A549 (cell line): ENCODE results near the gene MON2. TPM values are rescaled to one million over a fixed set of nuclear protein-coding genes. Genes with fewer than 3 reads are reported as not detected.

Experiments used
- ATAC-seq, 2 experiments: fragments of 200-7000 bp in 1 of 2; fragments of >200 bp in 1 of 2; cut with Nextera tagmentation in 1 of 2; cut with Tn5 transposase in 1 of 2; 3 replicates each; pipeline versions ENCODE4 v1.8.0 to v1.9.1; 2018 to 2020; ENCODE audit warnings: mild to moderate bottlenecking in 1 of 2, moderate library complexity in 1 of 2
- CTCF ChIA-PET: fragments of 300-600 bp; sonication (Branson Sonifier 250); formaldehyde crosslinking; extraction: SDS; loops from one replicate; lab custom pipeline; 2021; ENCODE audit warnings: antibody characterized with exemption, inconsistent platforms; lab: Yijun Ruan, JAX
- POLR2A ChIA-PET: fragments of 350-600 bp; formaldehyde crosslinking; extraction: SDS; loops from one replicate; lab custom pipeline; 2021; ENCODE audit warnings: antibody characterized with exemption, inconsistent platforms; lab: Yijun Ruan, JAX
- DNase-seq, 2 experiments: peaks; one replicate each; pipeline versions ENCODE4 v3.0.0 to v3.0.0-alpha.2; 2011 to 2016; ENCODE audit warnings: low read depth in 1 of 2, low spot score in 1 of 2
- FAIRE-seq: peaks from 2 replicates; lab custom pipeline; 2011; peaks lifted over from hg19 to GRCh38; lab: Jason Lieb, UNC
- H3K27ac ChIP-seq, 2 experiments: fragments of >200 bp; sonication (Bioruptor Twin); formaldehyde crosslinking; 3 replicates each; pipeline ENCODE4 v1.5.1; 2016 to 2017
- H3K4me1 ChIP-seq: fragments of >200 bp; sonication (Bioruptor Twin); formaldehyde crosslinking; 3 replicates; pipeline ENCODE4 v1.6.1; 2016
- H3K4me2 ChIP-seq: fragments of >200 bp; sonication (Bioruptor Twin); formaldehyde crosslinking; 3 replicates; pipeline ENCODE4 v1.6.1; 2016
- H3K4me3 ChIP-seq: fragments of >200 bp; sonication (Bioruptor Twin); formaldehyde crosslinking; 3 replicates; pipeline ENCODE4 v1.5.1; 2016
- H3K9me3 ChIP-seq: fragments of >200 bp; sonication (Bioruptor Twin); formaldehyde crosslinking; 3 replicates; pipeline ENCODE4 v1.6.1; 2016
- BHLHE40 ChIP-seq: IDR thresholded peaks from 2 replicates; pipeline ENCODE4 v1.6.1; 2012; ENCODE audit warnings: low read depth, low read length, inconsistent platforms
- EHMT2 ChIP-seq: fragments of 200-600 bp; sonication (generic); IDR thresholded peaks from 2 replicates; pipeline ENCODE4 v1.6.1; 2016; ENCODE audit warnings: antibody characterized with exemption, low read depth, mild to moderate bottlenecking, moderate library complexity
- FOSL2 ChIP-seq, 2 experiments: fragments of 450-650 bp in 1 of 2; fragments of >200 bp in 1 of 2; sonication (Bioruptor Twin) in 1 of 2; formaldehyde crosslinking; IDR thresholded peaks; 2 replicates each; pipeline versions ENCODE4 v1.5.0 to v1.6.1; 2016 to 2020; ENCODE audit warnings: mild to moderate bottlenecking in 1 of 2, moderate library complexity in 1 of 2
- HEYL ChIP-seq: fragments of 250-450 bp; sonication (Bioruptor Pico); IDR thresholded peaks from 2 replicates; pipeline ENCODE4 v1.8.0; 2021; ENCODE audit warnings: mild to moderate bottlenecking, moderate library complexity
- HOXA7 ChIP-seq: fragments of 250-450 bp; sonication (Bioruptor Pico); IDR thresholded peaks from 2 replicates; pipeline ENCODE4 v1.5.0; 2020; ENCODE audit warnings: mild to moderate bottlenecking, moderate library complexity
- JUN ChIP-seq, 2 experiments: fragments of >200 bp; sonication (Bioruptor Twin); formaldehyde crosslinking; IDR thresholded peaks; 2 replicates in 1 of 2; 3 replicates in 1 of 2; pipeline ENCODE4 v1.6.1; 2016 to 2017
- KDM1A ChIP-seq: fragments of 200-600 bp; sonication (generic); IDR thresholded peaks from 2 replicates; pipeline ENCODE4 v1.6.1; 2016; ENCODE audit warnings: low read depth, mild to moderate bottlenecking
- MAX ChIP-seq: IDR thresholded peaks from 2 replicates; pipeline ENCODE4 v1.6.1; 2012
- MYC ChIP-seq: IDR thresholded peaks from 2 replicates; pipeline ENCODE4 v1.6.1; 2012; ENCODE audit warnings: mild to moderate bottlenecking, inconsistent platforms, low read length, improper control_type of control experiment, borderline replicate concordance
- NPAS2 ChIP-seq: fragments of 250-450 bp; sonication (Bioruptor Pico); IDR thresholded peaks from 2 replicates; pipeline ENCODE4 v1.8.0; 2022; ENCODE audit warnings: mild to moderate bottlenecking, moderate library complexity, borderline replicate concordance
- POLR2A ChIP-seq: IDR thresholded peaks from 2 replicates; pipeline ENCODE4 v1.6.1; 2012; ENCODE audit warnings: mild to moderate bottlenecking, low read length
- POLR2AphosphoS2 ChIP-seq: conservative IDR thresholded peaks from 2 replicates; pipeline ENCODE4 v1.6.1; 2012; ENCODE audit warnings: low read length, improper control_type of control experiment, inconsistent platforms
- REST ChIP-seq: fragments of 200-600 bp; sonication (generic); IDR thresholded peaks from 2 replicates; pipeline ENCODE4 v1.6.1; 2016; ENCODE audit warnings: antibody characterized with exemption, mild to moderate bottlenecking, moderate library complexity
- RNF2 ChIP-seq: fragments of 200-600 bp; sonication (generic); IDR thresholded peaks from 2 replicates; pipeline ENCODE4 v1.6.1; 2016; ENCODE audit warnings: low read depth, mild to moderate bottlenecking, antibody characterized with exemption, moderate library complexity, borderline replicate concordance
- SREBF2 ChIP-seq: fragments of 450-650 bp; IDR thresholded peaks from 2 replicates; pipeline ENCODE4 v1.6.1; 2014; ENCODE audit warnings: mild to moderate bottlenecking, moderate library complexity
- TP53 ChIP-seq: fragments of 250-450 bp; sonication (Bioruptor Pico); IDR thresholded peaks from 2 replicates; pipeline ENCODE4 v1.5.0; 2021; ENCODE audit warnings: mild to moderate bottlenecking, moderate library complexity
- USF2 ChIP-seq: fragments of 450-650 bp; IDR thresholded peaks from 2 replicates; pipeline ENCODE4 v1.6.1; 2014; ENCODE audit warnings: antibody characterized with exemption
- WGBS: methylation state at CpG from one replicate; pipeline ENCODE4 v1.1.6; 2017; ENCODE audit errors: missing lambda C conversion rate; 5-methylcytosine and 5-hydroxymethylcytosine counted together
- polyA plus RNA-seq, 4 experiments: library from polyadenylated mRNA; depleted of rRNA in 3 of 4; stranded (reverse); fragments of >200 nt; fragmentation: RNase III in 1 of 4; extraction: RNeasy Plus Mini Kit Qiagen cat#74134 plus additional on column Dnase treatment in 1 of 4; gene quantifications; 2 replicates in 3 of 4; 3 replicates in 1 of 4; pipeline ENCODE4 v1.2.3, GENCODE V29; 2011 to 2017
- TF ChIP-seq, protein P1 (sequence below): fragments of >200 bp; sonication (Bioruptor Twin); formaldehyde crosslinking; IDR thresholded peaks from 3 replicates; pipeline ENCODE4 v1.5.1; 2016
- TF ChIP-seq, protein P2 (sequence below): fragments of 250-450 bp; sonication (Bioruptor Pico); IDR thresholded peaks from 2 replicates; pipeline ENCODE4 v1.5.0; 2021; ENCODE audit warnings: mild to moderate bottlenecking, moderate library complexity, borderline replicate concordance

The MON2 gene
- polyA plus RNA-seq, 2 of the 4 experiments (the other 2 are of a cell fraction), result 17.1 to 27.7 TPM

- DNase-seq (no peak), ATAC-seq (peak in 1 of 2 experiments; percentile 5; a peak in 1 of 6 replicates), FAIRE-seq (no peak)
- TF ChIP-seq MYC (no peak), POLR2AphosphoS2 (0 out of 2 replicates have a peak, but pooled peaks have one; percentile 24), RNF2 (no peak), FOSL2 (IDR thresholded peaks at IDR 0.05) (no peak), FOSL2 (CRISPR knock-in tag; IDR thresholded peaks at IDR 0.05) (no peak)
- TF ChIP-seq, protein P1, sequence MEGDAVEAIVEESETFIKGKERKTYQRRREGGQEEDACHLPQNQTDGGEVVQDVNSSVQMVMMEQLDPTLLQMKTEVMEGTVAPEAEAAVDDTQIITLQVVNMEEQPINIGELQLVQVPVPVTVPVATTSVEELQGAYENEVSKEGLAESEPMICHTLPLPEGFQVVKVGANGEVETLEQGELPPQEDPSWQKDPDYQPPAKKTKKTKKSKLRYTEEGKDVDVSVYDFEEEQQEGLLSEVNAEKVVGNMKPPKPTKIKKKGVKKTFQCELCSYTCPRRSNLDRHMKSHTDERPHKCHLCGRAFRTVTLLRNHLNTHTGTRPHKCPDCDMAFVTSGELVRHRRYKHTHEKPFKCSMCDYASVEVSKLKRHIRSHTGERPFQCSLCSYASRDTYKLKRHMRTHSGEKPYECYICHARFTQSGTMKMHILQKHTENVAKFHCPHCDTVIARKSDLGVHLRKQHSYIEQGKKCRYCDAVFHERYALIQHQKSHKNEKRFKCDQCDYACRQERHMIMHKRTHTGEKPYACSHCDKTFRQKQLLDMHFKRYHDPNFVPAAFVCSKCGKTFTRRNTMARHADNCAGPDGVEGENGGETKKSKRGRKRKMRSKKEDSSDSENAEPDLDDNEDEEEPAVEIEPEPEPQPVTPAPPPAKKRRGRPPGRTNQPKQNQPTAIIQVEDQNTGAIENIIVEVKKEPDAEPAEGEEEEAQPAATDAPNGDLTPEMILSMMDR, result no peak
- Histone ChIP-seq H3K9me3 (no peaks in the 10 kb centered on the region), H3K4me3 (no peak overlapping the region), H3K27ac (peak overlapping the region in 1 of 2 experiments; percentile 42; a peak in 1 of 6 replicates), H3K4me1 (peaks cover 20% of the 10 kb centered on the region), H3K4me2 (no peak overlapping the region)
- 90% methylated on average over 2 of the region's 2 CpGs for WGBS
- POLR2A ChIA-PET, result interaction anchor here (1.5 kb wide), 1 partner anchor 12 kb away, joined by 6 read pairs; no protein-coding TSS in a partner anchor
- CTCF ChIA-PET, result interaction anchor here (0.6 to 2.1 kb wide), 4 partner anchors 37 to 177 kb away, joined by 3 to 10 read pairs (median 3); no protein-coding TSS in a partner anchor
Measured at GRCh38 chr12:62618930-62619329, 152.3 kb downstream of the MON2 start.

- no peak for ATAC-seq
- H3K4me2 ChIP-seq, result no peak overlapping the region
- H3K4me3 ChIP-seq, result no peak overlapping the region
- CTCF ChIA-PET, result interaction anchor here (0.7 to 1.7 kb wide), 3 partner anchors 15 to 319 kb away, joined by 3 to 5 read pairs (median 5); no protein-coding TSS in a partner anchor
- no peak for FAIRE-seq
- peaks cover 20% of the 10 kb centered on the region for H3K4me1 ChIP-seq
- H3K27ac ChIP-seq, result peak overlapping the region in 1 of 2 experiments; percentile 25; a peak in 1 of 6 replicates
- WGBS, result 90% methylated on average over 8 of the region's 8 CpGs
- no peaks in the 10 kb centered on the region for H3K9me3 ChIP-seq
- POLR2A ChIA-PET, result no interaction called here
- DNase-seq, result no peak
- no peak for TF ChIP-seq BHLHE40
- TF ChIP-seq TP53 (CRISPR knock-in tag), result no peak
- TF ChIP-seq JUN (IDR thresholded peaks at IDR 0.05), result no peak
- no peak for TF ChIP-seq HEYL (CRISPR knock-in tag)
- no peak for TF ChIP-seq KDM1A
- TF ChIP-seq SREBF2, result no peak
- TF ChIP-seq RNF2, result no peak
- TF ChIP-seq, protein P2, sequence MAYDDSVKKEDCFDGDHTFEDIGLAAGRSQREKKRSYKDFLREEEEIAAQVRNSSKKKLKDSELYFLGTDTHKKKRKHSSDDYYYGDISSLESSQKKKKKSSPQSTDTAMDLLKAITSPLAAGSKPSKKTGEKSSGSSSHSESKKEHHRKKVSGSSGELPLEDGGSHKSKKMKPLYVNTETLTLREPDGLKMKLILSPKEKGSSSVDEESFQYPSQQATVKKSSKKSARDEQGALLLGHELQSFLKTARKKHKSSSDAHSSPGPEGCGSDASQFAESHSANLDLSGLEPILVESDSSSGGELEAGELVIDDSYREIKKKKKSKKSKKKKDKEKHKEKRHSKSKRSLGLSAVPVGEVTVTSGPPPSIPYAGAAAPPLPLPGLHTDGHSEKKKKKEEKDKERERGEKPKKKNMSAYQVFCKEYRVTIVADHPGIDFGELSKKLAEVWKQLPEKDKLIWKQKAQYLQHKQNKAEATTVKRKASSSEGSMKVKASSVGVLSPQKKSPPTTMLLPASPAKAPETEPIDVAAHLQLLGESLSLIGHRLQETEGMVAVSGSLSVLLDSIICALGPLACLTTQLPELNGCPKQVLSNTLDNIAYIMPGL (CRISPR knock-in tag), result no peak
Measured at GRCh38 chr12:62621101-62621638, 154.5 kb downstream of the MON2 start.

- ChIA-PET POLR2A (no interaction called here), CTCF (interaction anchor here (1.0 to 1.7 kb wide), 4 partner anchors 16 to 184 kb away, joined by 4 to 5 read pairs (median 5); no protein-coding TSS in a partner anchor)
- Histone ChIP-seq H3K4me3 (no peak overlapping the region), H3K4me1 (peaks cover 15% of the 10 kb centered on the region), H3K27ac (peak overlapping the region in 1 of 2 experiments; percentile 22; a peak in 1 of 6 replicates), H3K9me3 (no peaks in the 10 kb centered on the region), H3K4me2 (no peak overlapping the region)
- DNase-seq, result no peak
- FAIRE-seq, result no peak
- WGBS, result 68% methylated on average over 2 of the region's 2 CpGs
- ATAC-seq, result peak in 1 of 2 experiments; percentile 10; a peak in 2 of 6 replicates
- TF ChIP-seq NPAS2 (no peak), REST (no peak), FOSL2 (IDR thresholded peaks at IDR 0.05) (no peak), FOSL2 (CRISPR knock-in tag; IDR thresholded peaks at IDR 0.05) (no peak), HOXA7 (no peak), POLR2A (no peak), EHMT2 (no peak), MYC (no peak), RNF2 (no peak), MAX (no peak), USF2 (no peak)
- TF ChIP-seq, protein P2 (CRISPR knock-in tag), result no peak
Measured at GRCh38 chr12:62622177-62622576, 155.6 kb downstream of the MON2 start.
